ENCODE data around the gene CENPP. TPM values are rescaled to one million over a fixed set of nuclear protein-coding genes. Genes with fewer than 3 reads are reported as not detected.

CENPP gene
- total RNA-seq, 1 experiment from 2014 or later: 7.2 TPM

GRCh38 chr9:92614763-92615461 lies 289.2 kb downstream of the CENPP start:
- no peaks in the 10 kb centered on the region for H3K36me3 Mint-ChIP-seq (ENCODE audit: insufficient read depth, unreplicated experiment)
- no peak overlapping the region for H3K4me3 Mint-ChIP-seq (ENCODE audit: low read depth, unreplicated experiment)
- no peaks in the 10 kb centered on the region for H3K4me1 Mint-ChIP-seq (ENCODE audit: low read depth, unreplicated experiment)
- H3K27me3 Mint-ChIP-seq (ENCODE audit: unreplicated experiment): no peaks in the 10 kb centered on the region
- no peak for TF ChIP-seq CTCF (IDR thresholded peaks at IDR 0.05; ENCODE audit: unreplicated experiment)
- no TSS peak for BruUV-seq (replicated peaks)
- no peaks in the 10 kb centered on the region for H3K9me3 Mint-ChIP-seq (ENCODE audit: low read depth, unreplicated experiment)
- no peak for DNase-seq
- no peak overlapping the region for H3K27ac Mint-ChIP-seq (ENCODE audit: unreplicated experiment)
- intact Hi-C loops (cut with micrococcal nuclease; ENCODE audit: unreplicated experiment): no loop called here
- CTCF ChIA-PET: interaction anchor here (0.6 kb wide), 1 partner anchor 249 kb away, joined by 5 read pairs; no protein-coding TSS in a partner anchor

- Mint-ChIP-seq H3K4me1 (ENCODE audit: low read depth, unreplicated experiment) (no peaks in the 10 kb centered on the region), H3K9me3 (ENCODE audit: low read depth, unreplicated experiment) (no peaks in the 10 kb centered on the region), H3K27ac (ENCODE audit: unreplicated experiment) (no peak overlapping the region), H3K27me3 (ENCODE audit: unreplicated experiment) (no peaks in the 10 kb centered on the region), H3K4me3 (ENCODE audit: low read depth, unreplicated experiment) (no peak overlapping the region), H3K36me3 (ENCODE audit: insufficient read depth, unreplicated experiment) (no peaks in the 10 kb centered on the region)
- no peak for TF ChIP-seq CTCF (IDR thresholded peaks at IDR 0.05; ENCODE audit: unreplicated experiment)
- intact Hi-C loops (cut with micrococcal nuclease; ENCODE audit: unreplicated experiment): no loop called here
- CTCF ChIA-PET: no interaction called here
- DNase-seq: no peak
- no TSS peak for BruUV-seq (replicated peaks)
Observed at GRCh38 chr9:92615790-92616189, 290.0 kb downstream of the CENPP start.

GRCh38 chr9:92616199-92616641 lies 290.5 kb downstream of the CENPP start:
- no TSS peak for BruUV-seq (replicated peaks)
- no peak for TF ChIP-seq CTCF (IDR thresholded peaks at IDR 0.05; ENCODE audit: unreplicated experiment)
- Mint-ChIP-seq H3K4me3 (ENCODE audit: low read depth, unreplicated experiment) (no peak overlapping the region), H3K36me3 (ENCODE audit: insufficient read depth, unreplicated experiment) (no peaks in the 10 kb centered on the region), H3K27ac (ENCODE audit: unreplicated experiment) (no peak overlapping the region), H3K9me3 (ENCODE audit: low read depth, unreplicated experiment) (no peaks in the 10 kb centered on the region), H3K27me3 (ENCODE audit: unreplicated experiment) (no peaks in the 10 kb centered on the region), H3K4me1 (ENCODE audit: low read depth, unreplicated experiment) (no peaks in the 10 kb centered on the region)
- CTCF ChIA-PET: no interaction called here
- intact Hi-C loops (cut with micrococcal nuclease; ENCODE audit: unreplicated experiment): no loop called here
- no peak for DNase-seq

GRCh38 chr9:92616655-92617111 lies 290.9 kb downstream of the CENPP start:
- Mint-ChIP-seq H3K27ac (ENCODE audit: unreplicated experiment) (no peak overlapping the region), H3K36me3 (ENCODE audit: insufficient read depth, unreplicated experiment) (no peaks in the 10 kb centered on the region), H3K27me3 (ENCODE audit: unreplicated experiment) (no peaks in the 10 kb centered on the region), H3K4me3 (ENCODE audit: low read depth, unreplicated experiment) (no peak overlapping the region), H3K9me3 (ENCODE audit: low read depth, unreplicated experiment) (no peaks in the 10 kb centered on the region), H3K4me1 (ENCODE audit: low read depth, unreplicated experiment) (no peaks in the 10 kb centered on the region)
- no peak for TF ChIP-seq CTCF (IDR thresholded peaks at IDR 0.05; ENCODE audit: unreplicated experiment)
- no peak for DNase-seq
- intact Hi-C loops (cut with micrococcal nuclease; ENCODE audit: unreplicated experiment): no loop called here
- CTCF ChIA-PET: no interaction called here
- BruUV-seq (replicated peaks): no TSS peak
